HEK293 (cell line): ENCODE measurements around the gene CDR2L.

Source experiments
- CTCF ChIA-PET: fragments of 350-600 bp; formaldehyde crosslinking; extraction: SDS; loops from one replicate; lab custom pipeline; 2021; ENCODE audit warnings: antibody characterized with exemption; lab: Yijun Ruan, JAX
- POLR2A ChIA-PET: fragments of 300-600 bp; formaldehyde crosslinking; extraction: SDS; loops from one replicate; lab custom pipeline; 2020; ENCODE audit warnings: antibody characterized with exemption, inconsistent platforms; lab: Yijun Ruan, JAX
- H3K27ac ChIP-seq: fragments of 200-500 bp; sonication (Bioruptor generic); 2 replicates; pipeline ENCODE4 v1.5.1; 2014; ENCODE audit warnings: low read depth, low read length, control low read depth, inconsistent platforms; ENCODE audit errors: extremely low read depth
- H3K36me3 ChIP-seq, 2 experiments: fragments of 200-500 bp in 1 of 2; sonication (Bioruptor generic) in 1 of 2; 1 replicate in 1 of 2; 2 replicates in 1 of 2; pipeline ENCODE4 v1.5.1; 2014 to 2017; ENCODE audit warnings: inconsistent platforms in 2 of 2, low read length in 2 of 2; ENCODE audit not compliant: control insufficient read depth in 2 of 2, insufficient read depth in 1 of 2
- H3K4me1 ChIP-seq: fragments of 200-500 bp; sonication (Bioruptor generic); 2 replicates; pipeline ENCODE4 v1.5.1; 2014; ENCODE audit warnings: mild to moderate bottlenecking, low read length, inconsistent platforms; ENCODE audit not compliant: control insufficient read depth, insufficient read depth
- H3K4me3 ChIP-seq: 2 replicates; pipeline ENCODE4 v1.5.1; 2011; ENCODE audit warnings: low read depth, mild to moderate bottlenecking, control low read depth, low read length, moderate library complexity
- H3K9me3 ChIP-seq: fragments of 200-500 bp; sonication (Bioruptor generic); 2 replicates; pipeline ENCODE4 v1.5.1; 2014; ENCODE audit warnings: low read depth, low read length, inconsistent platforms; ENCODE audit not compliant: control insufficient read depth, insufficient read depth
- FEZF1 ChIP-seq: fragments of 450-650 bp; formaldehyde crosslinking; IDR thresholded peaks from 2 replicates; pipeline ENCODE4 v1.5.1; 2016; ENCODE audit warnings: missing biosample characterization, missing genetic modification characterization
- GFI1B ChIP-seq: fragments of 450-650 bp; formaldehyde crosslinking; IDR thresholded peaks from 2 replicates; pipeline ENCODE4 v1.5.1; 2016; ENCODE audit warnings: missing biosample characterization, missing genetic modification characterization
- GLI2 ChIP-seq: fragments of 450-650 bp; formaldehyde crosslinking; IDR thresholded peaks from 2 replicates; pipeline ENCODE4; 2017; ENCODE audit warnings: missing biosample characterization, missing genetic modification characterization, low read depth, borderline replicate concordance
- KLF1 ChIP-seq: fragments of 450-650 bp; formaldehyde crosslinking; IDR thresholded peaks from 2 replicates; pipeline ENCODE4 v1.5.1; 2016; ENCODE audit warnings: missing biosample characterization, missing genetic modification characterization
- ZFHX2 ChIP-seq: fragments of 450-650 bp; formaldehyde crosslinking; conservative IDR thresholded peaks from 2 replicates; pipeline ENCODE4 v1.5.1; 2016; ENCODE audit warnings: missing biosample characterization, missing genetic modification characterization
- ZFP41 ChIP-seq: fragments of 450-650 bp; formaldehyde crosslinking; IDR thresholded peaks from 2 replicates; pipeline ENCODE4 v1.5.1; 2016; ENCODE audit warnings: missing biosample characterization, missing genetic modification characterization, borderline replicate concordance
- ZNF114 ChIP-seq: fragments of 450-650 bp; formaldehyde crosslinking; IDR thresholded peaks from 2 replicates; pipeline ENCODE4 v1.5.0; 2017; ENCODE audit warnings: missing biosample characterization, missing genetic modification characterization
- ZNF2 ChIP-seq: fragments of 450-650 bp; formaldehyde crosslinking; IDR thresholded peaks from 2 replicates; pipeline ENCODE4 v1.5.1; 2016; ENCODE audit warnings: missing biosample characterization, missing genetic modification characterization
- ZNF791 ChIP-seq: fragments of 450-650 bp; formaldehyde crosslinking; IDR thresholded peaks from 2 replicates; pipeline ENCODE4 v1.5.1; 2016; ENCODE audit warnings: missing biosample characterization, missing genetic modification characterization
- TF ChIP-seq, protein P1 (sequence below): fragments of 450-650 bp; formaldehyde crosslinking; IDR thresholded peaks from 2 replicates; pipeline ENCODE4 v1.5.1; 2016; ENCODE audit warnings: missing biosample characterization, missing genetic modification characterization
- TF ChIP-seq, protein P2 (sequence below): fragments of 450-650 bp; formaldehyde crosslinking; IDR thresholded peaks from 2 replicates; pipeline ENCODE4 v1.5.1; 2016; ENCODE audit warnings: missing biosample characterization, missing genetic modification characterization
- TF ChIP-seq, protein P3 (sequence below): fragments of 450-650 bp; formaldehyde crosslinking; IDR thresholded peaks from 2 replicates; pipeline ENCODE4 v1.5.1; 2017; ENCODE audit warnings: missing biosample characterization, mild to moderate bottlenecking, missing genetic modification characterization, moderate library complexity

The CDR2L gene

DNA sequence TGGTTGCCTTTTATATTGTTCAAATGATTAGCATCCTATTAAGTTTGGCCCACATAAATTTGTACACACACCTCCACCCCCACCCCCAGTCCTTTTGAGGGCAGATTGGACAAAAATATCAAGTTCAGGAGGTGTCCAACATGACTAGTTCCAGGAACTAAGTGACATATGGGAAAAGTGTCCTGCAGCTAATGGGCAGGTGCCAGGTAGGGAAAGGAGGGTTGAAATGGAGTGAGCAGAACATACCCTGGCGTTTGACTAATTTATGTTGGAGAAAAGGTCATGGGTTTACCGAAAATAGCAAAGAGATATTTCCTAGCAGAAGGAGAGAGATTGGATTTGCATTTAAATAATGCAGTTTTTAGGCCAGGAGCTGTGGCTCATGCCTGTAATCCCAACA is 64.5 kb downstream of the CDR2L start:
- no peaks in the 10 kb centered on the region for H3K9me3 ChIP-seq
- POLR2A ChIA-PET = no interaction called here
- H3K4me1 ChIP-seq = peaks cover 6% of the 10 kb centered on the region; the same call in 1 of the 2 replicates
- peaks cover 57 to 70% of the 10 kb centered on the region in 2 experiments for H3K36me3 ChIP-seq
- CTCF ChIA-PET = interaction anchor here (0.7 to 1.5 kb wide), 3 partner anchors 9 to 45 kb away, joined by 3 to 5 read pairs (median 3); no protein-coding TSS in a partner anchor
- TF ChIP-seq ZFP41 (tag by site-specific recombination) = no peak
- TF ChIP-seq, protein P1, sequence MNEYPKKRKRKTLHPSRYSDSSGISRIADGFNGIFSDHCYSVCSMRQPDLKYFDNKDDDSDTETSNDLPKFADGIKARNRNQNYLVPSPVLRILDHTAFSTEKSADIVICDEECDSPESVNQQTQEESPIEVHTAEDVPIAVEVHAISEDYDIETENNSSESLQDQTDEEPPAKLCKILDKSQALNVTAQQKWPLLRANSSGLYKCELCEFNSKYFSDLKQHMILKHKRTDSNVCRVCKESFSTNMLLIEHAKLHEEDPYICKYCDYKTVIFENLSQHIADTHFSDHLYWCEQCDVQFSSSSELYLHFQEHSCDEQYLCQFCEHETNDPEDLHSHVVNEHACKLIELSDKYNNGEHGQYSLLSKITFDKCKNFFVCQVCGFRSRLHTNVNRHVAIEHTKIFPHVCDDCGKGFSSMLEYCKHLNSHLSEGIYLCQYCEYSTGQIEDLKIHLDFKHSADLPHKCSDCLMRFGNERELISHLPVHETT = no peak
- TF ChIP-seq GLI2 = no peak
- no peak for TF ChIP-seq GFI1B (tag by site-specific recombination)
- TF ChIP-seq ZFHX2 (tag by site-specific recombination) = no peak
- no peak for TF ChIP-seq KLF1 (tag by site-specific recombination)
- TF ChIP-seq ZNF2 (tag by site-specific recombination) = no peak
- TF ChIP-seq, protein P2, sequence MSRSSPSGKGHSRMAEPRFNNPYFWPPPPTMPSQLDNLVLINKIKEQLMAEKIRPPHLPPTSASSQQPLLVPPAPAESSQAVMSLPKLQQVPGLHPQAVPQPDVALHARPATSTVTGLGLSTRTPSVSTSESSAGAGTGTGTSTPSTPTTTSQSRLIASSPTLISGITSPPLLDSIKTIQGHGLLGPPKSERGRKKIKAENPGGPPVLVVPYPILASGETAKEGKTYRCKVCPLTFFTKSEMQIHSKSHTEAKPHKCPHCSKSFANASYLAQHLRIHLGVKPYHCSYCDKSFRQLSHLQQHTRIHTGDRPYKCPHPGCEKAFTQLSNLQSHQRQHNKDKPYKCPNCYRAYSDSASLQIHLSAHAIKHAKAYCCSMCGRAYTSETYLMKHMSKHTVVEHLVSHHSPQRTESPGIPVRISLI (tag by site-specific recombination) = no peak
- TF ChIP-seq FEZF1 (tag by site-specific recombination) = no peak
- TF ChIP-seq ZNF114 (tag by site-specific recombination) = no peak
- no peak for TF ChIP-seq ZNF791 (tag by site-specific recombination)
- TF ChIP-seq, protein P3, sequence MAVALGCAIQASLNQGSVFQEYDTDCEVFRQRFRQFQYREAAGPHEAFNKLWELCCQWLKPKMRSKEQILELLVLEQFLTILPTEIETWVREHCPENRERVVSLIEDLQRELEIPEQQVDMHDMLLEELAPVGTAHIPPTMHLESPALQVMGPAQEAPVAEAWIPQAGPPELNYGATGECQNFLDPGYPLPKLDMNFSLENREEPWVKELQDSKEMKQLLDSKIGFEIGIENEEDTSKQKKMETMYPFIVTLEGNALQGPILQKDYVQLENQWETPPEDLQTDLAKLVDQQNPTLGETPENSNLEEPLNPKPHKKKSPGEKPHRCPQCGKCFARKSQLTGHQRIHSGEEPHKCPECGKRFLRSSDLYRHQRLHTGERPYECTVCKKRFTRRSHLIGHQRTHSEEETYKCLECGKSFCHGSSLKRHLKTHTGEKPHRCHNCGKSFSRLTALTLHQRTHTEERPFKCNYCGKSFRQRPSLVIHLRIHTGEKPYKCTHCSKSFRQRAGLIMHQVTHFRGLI (tag by site-specific recombination) = no peak
- no peak overlapping the region for H3K4me3 ChIP-seq
- H3K27ac ChIP-seq = no peak overlapping the region
